HCEC 1CT (cell line): ENCODE data around the gene SLC20A1.
"Not testable (repeated sequence)": the region's sequence is repeated elsewhere in the genome, so short reads cannot be mapped to it uniquely, and the experiment has no call there.

Experiments used
- DNase-seq: peaks from one replicate; pipeline ENCODE4 v3.0.0-alpha.2; 2017

The SLC20A1 gene

GRCh38 chr2:112645310-112646101 is at the start of gene SLC20A1:
TSS of gene SLC20A1 (plus strand) at chr2:112645939. CDS start at chr2:112646829, 890 bp downstream.
- peak; percentile 94 for DNase-seq

- no peak for DNase-seq
Observed at GRCh38 chr2:112597537-112598322, 48.0 kb upstream of the SLC20A1 start.

GRCh38 chr2:112600634-112601033 is 45.1 kb upstream of the SLC20A1 start:
- DNase-seq = no peak

- no peak for DNase-seq
Observed at GRCh38 chr2:112601754-112602153, 44.0 kb upstream of the SLC20A1 start.

- no peak for DNase-seq
Observed at GRCh38 chr2:112602917-112603316, 42.8 kb upstream of the SLC20A1 start.

GRCh38 chr2:112603731-112604130 is 42.0 kb upstream of the SLC20A1 start:
- DNase-seq = no peak

GRCh38 chr2:112604952-112605351 is 40.8 kb upstream of the SLC20A1 start:
- DNase-seq = no peak

- DNase-seq = no peak
Observed at GRCh38 chr2:112605926-112606325, 39.8 kb upstream of the SLC20A1 start.

GRCh38 chr2:112606547-112606946 is 39.2 kb upstream of the SLC20A1 start:
- DNase-seq = no peak

GRCh38 chr2:112607680-112608438 is 37.9 kb upstream of the SLC20A1 start:
- DNase-seq = no peak

GRCh38 chr2:112609320-112609719 is 36.4 kb upstream of the SLC20A1 start:
- not testable (repeated sequence) for DNase-seq

GRCh38 chr2:112612283-112612682 is 33.5 kb upstream of the SLC20A1 start:
- DNase-seq = not testable (repeated sequence)

GRCh38 chr2:112614201-112614840 is 31.4 kb upstream of the SLC20A1 start:
- DNase-seq = no peak

- DNase-seq = no peak
Observed at GRCh38 chr2:112615051-112615450, 30.7 kb upstream of the SLC20A1 start.

- DNase-seq = not testable (repeated sequence)
Observed at GRCh38 chr2:112615798-112616197, 29.9 kb upstream of the SLC20A1 start.

GRCh38 chr2:112618383-112618782 is 27.4 kb upstream of the SLC20A1 start:
- DNase-seq = no peak

GRCh38 chr2:112621790-112622527 is 23.8 kb upstream of the SLC20A1 start:
- DNase-seq = peak; percentile 79

GRCh38 chr2:112622528-112622849 is 23.2 kb upstream of the SLC20A1 start:
- DNase-seq = peak; percentile 96

GRCh38 chr2:112623913-112624777 is 21.6 kb upstream of the SLC20A1 start:
- peak; percentile 89 for DNase-seq

- no peak for DNase-seq
Observed at GRCh38 chr2:112625474-112626114, 20.1 kb upstream of the SLC20A1 start.
